ENCODE measurements around the gene RNF157. TPM values are rescaled to one million over a fixed set of nuclear protein-coding genes. Genes with fewer than 3 reads are reported as not detected.
"Not testable (repeated sequence)": the region's sequence is repeated elsewhere in the genome, so short reads cannot be mapped to it uniquely, and the experiment has no call there.

The RNF157 gene
- total and polyA plus RNA-seq, 10 of the 15 experiments (the other 5 are each of a cell fraction or from before 2014, with no cell fraction given) = 1.4 to 15.9 (median 9.6) TPM

DNA sequence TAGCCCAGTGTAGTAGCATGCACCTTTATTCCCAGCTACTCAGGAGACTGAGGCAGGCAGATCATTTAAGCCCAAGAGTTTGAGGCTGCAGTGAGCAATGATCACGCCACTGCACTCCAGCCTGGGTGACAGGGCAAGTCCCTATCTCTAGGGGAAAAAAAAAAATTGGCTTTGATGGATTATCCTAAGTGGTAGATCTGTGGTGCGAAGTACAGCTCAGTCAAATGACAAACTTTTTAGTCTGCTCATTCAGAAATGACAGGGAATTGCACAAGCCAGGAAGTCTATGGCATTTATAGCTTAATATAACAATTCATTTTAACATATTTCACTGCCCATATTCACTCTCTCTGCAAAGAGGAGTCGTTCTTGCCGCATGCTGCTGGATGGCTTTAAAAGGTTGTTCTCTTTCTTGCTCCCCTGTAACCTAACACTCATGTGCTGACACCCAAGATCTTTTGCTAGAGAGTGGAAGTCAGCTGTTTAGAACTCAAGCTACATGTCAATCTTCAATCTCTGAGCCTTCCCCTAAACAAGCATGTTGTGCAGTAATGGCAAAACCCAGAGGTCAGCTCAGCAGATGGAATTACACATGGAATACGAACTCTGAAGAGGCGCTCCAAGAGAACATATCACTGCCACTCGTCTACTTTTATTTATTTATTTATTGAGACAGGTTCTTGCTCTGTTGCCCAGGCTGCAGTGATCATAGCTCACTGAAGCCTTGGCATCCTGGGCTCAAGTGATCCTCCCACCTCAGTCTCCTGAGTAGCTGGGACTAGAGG, 32.8 kb downstream of the RNF157 start (continued):
- TF ChIP-seq, protein P1, sequence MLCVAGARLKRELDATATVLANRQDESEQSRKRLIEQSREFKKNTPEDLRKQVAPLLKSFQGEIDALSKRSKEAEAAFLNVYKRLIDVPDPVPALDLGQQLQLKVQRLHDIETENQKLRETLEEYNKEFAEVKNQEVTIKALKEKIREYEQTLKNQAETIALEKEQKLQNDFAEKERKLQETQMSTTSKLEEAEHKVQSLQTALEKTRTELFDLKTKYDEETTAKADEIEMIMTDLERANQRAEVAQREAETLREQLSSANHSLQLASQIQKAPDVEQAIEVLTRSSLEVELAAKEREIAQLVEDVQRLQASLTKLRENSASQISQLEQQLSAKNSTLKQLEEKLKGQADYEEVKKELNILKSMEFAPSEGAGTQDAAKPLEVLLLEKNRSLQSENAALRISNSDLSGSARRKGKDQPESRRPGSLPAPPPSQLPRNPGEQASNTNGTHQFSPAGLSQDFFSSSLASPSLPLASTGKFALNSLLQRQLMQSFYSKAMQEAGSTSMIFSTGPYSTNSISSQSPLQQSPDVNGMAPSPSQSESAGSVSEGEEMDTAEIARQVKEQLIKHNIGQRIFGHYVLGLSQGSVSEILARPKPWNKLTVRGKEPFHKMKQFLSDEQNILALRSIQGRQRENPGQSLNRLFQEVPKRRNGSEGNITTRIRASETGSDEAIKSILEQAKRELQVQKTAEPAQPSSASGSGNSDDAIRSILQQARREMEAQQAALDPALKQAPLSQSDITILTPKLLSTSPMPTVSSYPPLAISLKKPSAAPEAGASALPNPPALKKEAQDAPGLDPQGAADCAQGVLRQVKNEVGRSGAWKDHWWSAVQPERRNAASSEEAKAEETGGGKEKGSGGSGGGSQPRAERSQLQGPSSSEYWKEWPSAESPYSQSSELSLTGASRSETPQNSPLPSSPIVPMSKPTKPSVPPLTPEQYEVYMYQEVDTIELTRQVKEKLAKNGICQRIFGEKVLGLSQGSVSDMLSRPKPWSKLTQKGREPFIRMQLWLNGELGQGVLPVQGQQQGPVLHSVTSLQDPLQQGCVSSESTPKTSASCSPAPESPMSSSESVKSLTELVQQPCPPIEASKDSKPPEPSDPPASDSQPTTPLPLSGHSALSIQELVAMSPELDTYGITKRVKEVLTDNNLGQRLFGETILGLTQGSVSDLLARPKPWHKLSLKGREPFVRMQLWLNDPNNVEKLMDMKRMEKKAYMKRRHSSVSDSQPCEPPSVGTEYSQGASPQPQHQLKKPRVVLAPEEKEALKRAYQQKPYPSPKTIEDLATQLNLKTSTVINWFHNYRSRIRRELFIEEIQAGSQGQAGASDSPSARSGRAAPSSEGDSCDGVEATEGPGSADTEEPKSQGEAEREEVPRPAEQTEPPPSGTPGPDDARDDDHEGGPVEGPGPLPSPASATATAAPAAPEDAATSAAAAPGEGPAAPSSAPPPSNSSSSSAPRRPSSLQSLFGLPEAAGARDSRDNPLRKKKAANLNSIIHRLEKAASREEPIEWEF (IDR thresholded peaks at IDR 0.05; ENCODE audit: insufficient replicate concordance, low read depth, low read length) = no peak
- TF ChIP-seq NFXL1 (IDR thresholded peaks at IDR 0.05; ENCODE audit: borderline replicate concordance) (no peak), BCL11A (IDR thresholded peaks at IDR 0.05; ENCODE audit: low read depth, low read length) (no peak), FOXM1 (IDR thresholded peaks at IDR 0.05; ENCODE audit: low read depth, low read length) (no peak), CBX5 (IDR thresholded peaks at IDR 0.05; ENCODE audit: low read depth) (no peak), LARP7 (IDR thresholded peaks at IDR 0.05) (no peak), CHD1 (IDR thresholded peaks at IDR 0.05; ENCODE audit: low read depth, low read length) (no peak)
- TF ChIP-seq, protein P2, sequence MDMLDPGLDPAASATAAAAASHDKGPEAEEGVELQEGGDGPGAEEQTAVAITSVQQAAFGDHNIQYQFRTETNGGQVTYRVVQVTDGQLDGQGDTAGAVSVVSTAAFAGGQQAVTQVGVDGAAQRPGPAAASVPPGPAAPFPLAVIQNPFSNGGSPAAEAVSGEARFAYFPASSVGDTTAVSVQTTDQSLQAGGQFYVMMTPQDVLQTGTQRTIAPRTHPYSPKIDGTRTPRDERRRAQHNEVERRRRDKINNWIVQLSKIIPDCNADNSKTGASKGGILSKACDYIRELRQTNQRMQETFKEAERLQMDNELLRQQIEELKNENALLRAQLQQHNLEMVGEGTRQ (IDR thresholded peaks at IDR 0.05; ENCODE audit: borderline replicate concordance, low read depth, low read length) = no peak
- TF ChIP-seq, protein P3, sequence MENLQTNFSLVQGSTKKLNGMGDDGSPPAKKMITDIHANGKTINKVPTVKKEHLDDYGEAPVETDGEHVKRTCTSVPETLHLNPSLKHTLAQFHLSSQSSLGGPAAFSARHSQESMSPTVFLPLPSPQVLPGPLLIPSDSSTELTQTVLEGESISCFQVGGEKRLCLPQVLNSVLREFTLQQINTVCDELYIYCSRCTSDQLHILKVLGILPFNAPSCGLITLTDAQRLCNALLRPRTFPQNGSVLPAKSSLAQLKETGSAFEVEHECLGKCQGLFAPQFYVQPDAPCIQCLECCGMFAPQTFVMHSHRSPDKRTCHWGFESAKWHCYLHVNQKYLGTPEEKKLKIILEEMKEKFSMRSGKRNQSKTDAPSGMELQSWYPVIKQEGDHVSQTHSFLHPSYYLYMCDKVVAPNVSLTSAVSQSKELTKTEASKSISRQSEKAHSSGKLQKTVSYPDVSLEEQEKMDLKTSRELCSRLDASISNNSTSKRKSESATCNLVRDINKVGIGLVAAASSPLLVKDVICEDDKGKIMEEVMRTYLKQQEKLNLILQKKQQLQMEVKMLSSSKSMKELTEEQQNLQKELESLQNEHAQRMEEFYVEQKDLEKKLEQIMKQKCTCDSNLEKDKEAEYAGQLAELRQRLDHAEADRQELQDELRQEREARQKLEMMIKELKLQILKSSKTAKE (IDR thresholded peaks at IDR 0.05; ENCODE audit: low read depth, poor library complexity, severe bottlenecking) = no peak
- TF ChIP-seq, protein P4, sequence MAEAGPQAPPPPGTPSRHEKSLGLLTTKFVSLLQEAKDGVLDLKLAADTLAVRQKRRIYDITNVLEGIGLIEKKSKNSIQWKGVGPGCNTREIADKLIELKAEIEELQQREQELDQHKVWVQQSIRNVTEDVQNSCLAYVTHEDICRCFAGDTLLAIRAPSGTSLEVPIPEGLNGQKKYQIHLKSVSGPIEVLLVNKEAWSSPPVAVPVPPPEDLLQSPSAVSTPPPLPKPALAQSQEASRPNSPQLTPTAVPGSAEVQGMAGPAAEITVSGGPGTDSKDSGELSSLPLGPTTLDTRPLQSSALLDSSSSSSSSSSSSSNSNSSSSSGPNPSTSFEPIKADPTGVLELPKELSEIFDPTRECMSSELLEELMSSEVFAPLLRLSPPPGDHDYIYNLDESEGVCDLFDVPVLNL (IDR thresholded peaks at IDR 0.05; ENCODE audit: low read depth, low read length) = no peak

DNA sequence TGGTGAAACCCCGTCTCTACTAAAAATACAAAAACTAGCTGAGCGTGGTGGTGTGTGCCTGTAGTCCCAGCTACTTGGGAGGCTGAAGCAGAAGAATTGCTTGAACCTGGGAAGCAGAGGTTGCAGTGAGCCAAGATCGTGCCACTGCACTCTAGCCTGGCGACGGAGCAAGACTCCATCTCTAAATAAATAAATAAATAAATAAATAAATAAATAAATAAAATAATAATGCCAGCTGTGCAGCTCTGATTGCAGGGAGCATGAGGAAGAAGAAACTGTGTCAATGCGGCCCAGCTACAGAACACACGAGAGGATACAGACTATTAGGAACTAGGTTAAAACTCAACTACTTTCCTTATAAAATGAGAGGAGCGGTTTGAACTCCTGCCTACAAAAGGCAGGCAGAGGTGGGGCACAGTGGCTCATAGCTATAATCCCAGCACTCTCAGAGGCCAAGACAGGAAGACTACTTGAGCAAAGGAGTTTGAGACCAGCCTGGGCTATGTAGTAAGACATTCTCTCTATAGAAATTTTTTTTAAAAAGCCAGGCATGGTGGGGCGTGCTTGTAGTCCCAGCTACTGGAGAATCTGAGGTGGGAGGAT, 34.6 kb downstream of the RNF157 start:
- H3K79me2 ChIP-seq (ENCODE audit: control insufficient read depth, insufficient read depth, low read length); H4K20me1 ChIP-seq (ENCODE audit: control insufficient read depth, insufficient read depth); H2AFZ ChIP-seq (ENCODE audit: control insufficient read depth, low read depth, low read length); H3K4me3 ChIP-seq; H3K9ac ChIP-seq (ENCODE audit: control insufficient read depth, insufficient read depth, low read length); POLR2A ChIA-PET; RAD21 ChIA-PET (ENCODE audit: unreplicated experiment); H3K27me3 ChIP-seq (replicated peaks in 1 of 2; ENCODE audit: control insufficient read depth in 2 of 2, insufficient read depth in 2 of 2, low read length in 1 of 2); FAIRE-seq; H3K9me3 ChIP-seq (replicated peaks; ENCODE audit: control insufficient read depth, insufficient read depth, low read length); H3K27ac ChIP-seq (ENCODE audit: control insufficient read depth, insufficient read depth); in situ Hi-C loops (cut with MboI); BruUV-seq (replicated peaks); H3K4me2 ChIP-seq (ENCODE audit: control insufficient read depth, insufficient read depth); DNase-seq (ENCODE audit: low read depth, low spot score); H3K36me3 ChIP-seq (ENCODE audit: control insufficient read depth in 2 of 2, insufficient read depth in 2 of 2, low read length in 1 of 2); intact Hi-C loops (cut with micrococcal nuclease; ENCODE audit: unreplicated experiment); ATAC-seq: not testable (repeated sequence)
- peaks cover 17% of the 10 kb centered on the region for H3K4me1 ChIP-seq (ENCODE audit: control insufficient read depth, insufficient read depth, low read length)
- ChIA-PET SMC1A (ENCODE audit: uncharacterized antibody, unreplicated experiment) (interaction anchor here (1.0 to 4.4 kb wide), 8 partner anchors 12 to 74 kb away, joined by 3 to 19 read pairs (median 4); no protein-coding TSS in a partner anchor), CTCF (interaction anchor here (1.0 to 1.1 kb wide), 2 partner anchors 9 to 16 kb away, joined by 3 to 4 read pairs; no protein-coding TSS in a partner anchor)
- WGBS (ENCODE audit: insufficient coverage, insufficient replicate concordance, low lambda C conversion rate, missing lambda C conversion rate) = 100% methylated on average over 9 of the region's 9 CpGs

Data from GM12878 (cell line).